Mucosa of gallbladder (tissue), 1 donor: ENCODE measurements around the gene SMIM12. TPM values are rescaled to one million over a fixed set of nuclear protein-coding genes. Genes with fewer than 3 reads are reported as not detected.

Source experiments
- DNase-seq: peaks from one replicate; pipeline ENCODE4 v3.0.0-alpha.2; 2020; ENCODE audit warnings: low spot score
- total RNA-seq: library from RNA; stranded (reverse); gene quantifications from one replicate; pipeline ENCODE4 v1.2.1, GENCODE V29; 2021
- donor health status: DM: no; HTN: no; CAD: no.

The SMIM12 gene
- 28.9 TPM for total RNA-seq

GRCh38 chr1:34859446-34860200, at the start of gene SMIM12:
Gene SMIM12, minus strand, starts transcription at chr1:34859749. Its CDS starts 3,772 bp downstream, at chr1:34855977.
- peak; percentile 94 for DNase-seq

- DNase-seq = no peak
These were observed 48.8 kb upstream of the SMIM12 start for GRCh38 chr1:34908369-34908768.

- DNase-seq = no peak
These were observed 48.0 kb upstream of the SMIM12 start for GRCh38 chr1:34907487-34908090.

- DNase-seq = no peak
These were observed 47.2 kb upstream of the SMIM12 start for GRCh38 chr1:34906756-34907155.

GRCh38 chr1:34906222-34906621, 46.7 kb upstream of the SMIM12 start:
- no peak for DNase-seq

- no peak for DNase-seq
These were observed 45.5 kb upstream of the SMIM12 start for GRCh38 chr1:34905098-34905459.

- DNase-seq = no peak
These were observed 44.9 kb upstream of the SMIM12 start for GRCh38 chr1:34904236-34905097.

- DNase-seq = no peak
These were observed 42.4 kb upstream of the SMIM12 start for GRCh38 chr1:34901919-34902318.

- DNase-seq = no peak
These were observed 41.4 kb upstream of the SMIM12 start for GRCh38 chr1:34900775-34901502.

- no peak for DNase-seq
These were observed 40.4 kb upstream of the SMIM12 start for GRCh38 chr1:34899906-34900305.

GRCh38 chr1:34899471-34899870, 39.9 kb upstream of the SMIM12 start:
- no peak for DNase-seq

GRCh38 chr1:34898330-34898761, 38.8 kb upstream of the SMIM12 start:
- no peak for DNase-seq

GRCh38 chr1:34896612-34897011, 37.1 kb upstream of the SMIM12 start:
- DNase-seq = no peak

- DNase-seq = no peak
These were observed 30.2 kb upstream of the SMIM12 start for GRCh38 chr1:34889705-34890104.

- no peak for DNase-seq
These were observed 28.0 kb upstream of the SMIM12 start for GRCh38 chr1:34887593-34887992.

- peak; percentile 35 for DNase-seq
These were observed 26.1 kb upstream of the SMIM12 start for GRCh38 chr1:34885405-34886247.

- DNase-seq = no peak
These were observed 25.4 kb upstream of the SMIM12 start for GRCh38 chr1:34884961-34885360.

- DNase-seq = no peak
These were observed 25.0 kb upstream of the SMIM12 start for GRCh38 chr1:34884536-34884935.

- DNase-seq = no peak
These were observed 19.7 kb upstream of the SMIM12 start for GRCh38 chr1:34879230-34879629.

- no peak for DNase-seq
These were observed 16.9 kb upstream of the SMIM12 start for GRCh38 chr1:34876406-34876805.
